NCI-H1436 (cell line): ENCODE data around the gene ABR.

Source experiments
- DNase-seq: peaks from one replicate; lab custom pipeline; 2025; lab: John Stamatoyannopoulos, UW

Gene ABR

GRCh38 chr17:1030684-1031532 lies 148.9 kb downstream of the ABR start:
- DNase-seq: no peak

- DNase-seq: no peak
Measured at GRCh38 chr17:1029922-1030644, 149.7 kb downstream of the ABR start.

- no peak for DNase-seq
Measured at GRCh38 chr17:1029196-1029921, 150.4 kb downstream of the ABR start.

GRCh38 chr17:1027044-1027443 lies 152.7 kb downstream of the ABR start:
- no peak for DNase-seq

- DNase-seq: no peak
Measured at GRCh38 chr17:1026599-1026975, 153.2 kb downstream of the ABR start.

GRCh38 chr17:1025733-1026598 lies 153.8 kb downstream of the ABR start:
- DNase-seq: no peak

- DNase-seq: no peak
Measured at GRCh38 chr17:1024076-1024475, 155.7 kb downstream of the ABR start.

- no peak for DNase-seq
Measured at GRCh38 chr17:1022278-1023024, 157.3 kb downstream of the ABR start.

GRCh38 chr17:1021147-1021546 lies 158.6 kb downstream of the ABR start:
- no peak for DNase-seq

- no peak for DNase-seq
Measured at GRCh38 chr17:1019451-1019850, 160.3 kb downstream of the ABR start.

- no peak for DNase-seq
Measured at GRCh38 chr17:1018547-1018946, 161.2 kb downstream of the ABR start.

GRCh38 chr17:1013729-1014090 lies 166.1 kb downstream of the ABR start:
- no peak for DNase-seq

- no peak for DNase-seq
Measured at GRCh38 chr17:1012823-1013728, 166.7 kb downstream of the ABR start.

GRCh38 chr17:1011760-1012735 lies 167.7 kb downstream of the ABR start:
- no peak for DNase-seq

GRCh38 chr17:1011138-1011537 lies 168.6 kb downstream of the ABR start:
- DNase-seq: no peak

- DNase-seq: no peak
Measured at GRCh38 chr17:1010586-1010985, 169.2 kb downstream of the ABR start.

GRCh38 chr17:1010086-1010450 lies 169.7 kb downstream of the ABR start:
- no peak for DNase-seq

- DNase-seq: no peak
Measured at GRCh38 chr17:1009229-1010085, 170.3 kb downstream of the ABR start.
